Neural progenitor cell (in vitro differentiated cells): ENCODE results near the gene TRIL.

Source experiments
- EZH2 ChIP-seq: fragments of 200-600 bp; sonication (generic); IDR thresholded peaks from 2 replicates; pipeline ENCODE4 v1.6.1; 2017; ENCODE audit warnings: antibody characterized with exemption, mild to moderate bottlenecking, moderate library complexity
- TF ChIP-seq, protein P1 (sequence below): fragments of 200-600 bp; sonication (generic); IDR thresholded peaks from 2 replicates; pipeline ENCODE4 v1.5.1; 2017; ENCODE audit warnings: antibody characterized with exemption, mild to moderate bottlenecking

DNA sequence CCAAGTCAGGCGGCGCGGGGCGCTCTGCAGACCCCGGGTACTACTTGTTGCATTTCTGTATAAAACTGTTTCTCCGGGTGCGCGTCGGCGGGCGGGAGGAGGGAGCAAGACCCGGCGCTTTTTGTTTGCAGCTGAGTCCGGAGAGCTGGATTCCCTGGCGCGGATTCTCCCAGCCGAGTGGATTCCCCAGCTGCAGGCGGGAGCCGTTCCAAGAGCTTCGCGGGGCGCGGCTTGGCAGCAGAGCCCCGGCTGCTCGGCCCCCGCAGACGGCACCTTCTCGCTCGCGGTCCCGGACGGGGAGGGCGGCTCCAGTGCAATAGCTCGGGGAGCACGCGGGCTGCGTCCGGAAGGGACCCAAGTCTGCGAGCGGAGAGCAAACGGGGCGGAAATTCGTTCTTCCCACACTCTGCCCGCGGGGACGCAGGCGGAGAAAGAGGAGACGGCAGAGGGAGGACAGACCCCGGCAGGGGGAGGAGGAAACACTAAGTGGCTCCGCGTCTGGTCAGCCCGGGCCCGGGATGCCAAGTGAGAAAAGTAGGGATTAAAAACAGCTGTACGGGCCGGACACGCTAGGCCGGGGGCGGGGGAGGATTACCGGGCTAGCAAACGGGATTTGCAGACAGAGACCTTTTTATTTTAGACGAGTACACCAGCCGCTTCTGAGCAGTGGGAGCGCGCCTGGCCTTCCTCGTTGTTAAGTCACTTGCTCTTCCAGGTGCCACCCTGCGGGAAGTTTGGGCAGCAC is at the start of gene TRIL:
- TF ChIP-seq, protein P1, sequence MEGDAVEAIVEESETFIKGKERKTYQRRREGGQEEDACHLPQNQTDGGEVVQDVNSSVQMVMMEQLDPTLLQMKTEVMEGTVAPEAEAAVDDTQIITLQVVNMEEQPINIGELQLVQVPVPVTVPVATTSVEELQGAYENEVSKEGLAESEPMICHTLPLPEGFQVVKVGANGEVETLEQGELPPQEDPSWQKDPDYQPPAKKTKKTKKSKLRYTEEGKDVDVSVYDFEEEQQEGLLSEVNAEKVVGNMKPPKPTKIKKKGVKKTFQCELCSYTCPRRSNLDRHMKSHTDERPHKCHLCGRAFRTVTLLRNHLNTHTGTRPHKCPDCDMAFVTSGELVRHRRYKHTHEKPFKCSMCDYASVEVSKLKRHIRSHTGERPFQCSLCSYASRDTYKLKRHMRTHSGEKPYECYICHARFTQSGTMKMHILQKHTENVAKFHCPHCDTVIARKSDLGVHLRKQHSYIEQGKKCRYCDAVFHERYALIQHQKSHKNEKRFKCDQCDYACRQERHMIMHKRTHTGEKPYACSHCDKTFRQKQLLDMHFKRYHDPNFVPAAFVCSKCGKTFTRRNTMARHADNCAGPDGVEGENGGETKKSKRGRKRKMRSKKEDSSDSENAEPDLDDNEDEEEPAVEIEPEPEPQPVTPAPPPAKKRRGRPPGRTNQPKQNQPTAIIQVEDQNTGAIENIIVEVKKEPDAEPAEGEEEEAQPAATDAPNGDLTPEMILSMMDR: no peak
- TF ChIP-seq EZH2: peak; percentile 50
